ENCODE measurements around the gene TREML1.

Gene TREML1

GRCh38 chr6:41177287-41177686 is 23.1 kb upstream of the TREML1 start:
- no peak for DNase-seq

- DNase-seq, result no peak
Observed at GRCh38 chr6:41176189-41176588, 22.0 kb upstream of the TREML1 start.

- DNase-seq, result no peak
Observed at GRCh38 chr6:41175084-41175483, 20.9 kb upstream of the TREML1 start.

- no peak for DNase-seq
Observed at GRCh38 chr6:41174610-41175009, 20.5 kb upstream of the TREML1 start.

- no peak for DNase-seq
Observed at GRCh38 chr6:41171908-41172307, 17.8 kb upstream of the TREML1 start.

GRCh38 chr6:41170547-41171160 is 16.5 kb upstream of the TREML1 start:
- DNase-seq, result no peak

- DNase-seq, result no peak
Observed at GRCh38 chr6:41167173-41167963, 13.2 kb upstream of the TREML1 start.

- DNase-seq, result no peak
Observed at GRCh38 chr6:41164551-41165120, 10.5 kb upstream of the TREML1 start.

- DNase-seq, result no peak
Observed at GRCh38 chr6:41163419-41163717, 9.2 kb upstream of the TREML1 start.

GRCh38 chr6:41162687-41163418 is 8.7 kb upstream of the TREML1 start, which contains the start of gene TREM2:
Gene TREM2 (minus strand): TSS chr6:41163116. CDS start chr6:41163082, 34 bp downstream.
- no peak for DNase-seq

- peak; percentile 5 for DNase-seq
Observed at GRCh38 chr6:41161851-41162552, 7.9 kb upstream of the TREML1 start.

GRCh38 chr6:41161380-41161779 is 7.2 kb upstream of the TREML1 start:
- DNase-seq, result no peak

GRCh38 chr6:41160933-41161332 is 6.8 kb upstream of the TREML1 start:
- no peak for DNase-seq

GRCh38 chr6:41159415-41160082 is 5.4 kb upstream of the TREML1 start:
- DNase-seq, result no peak

GRCh38 chr6:41157323-41157722 is 3.2 kb upstream of the TREML1 start:
- DNase-seq, result peak; percentile 26

- DNase-seq, result no peak
Observed at GRCh38 chr6:41156771-41157170, 2.6 kb upstream of the TREML1 start.

- DNase-seq, result no peak
Observed at GRCh38 chr6:41156001-41156400, 1.9 kb upstream of the TREML1 start.

GRCh38 chr6:41155132-41155805 is 1.1 kb upstream of the TREML1 start:
- no peak for DNase-seq

- DNase-seq, result no peak
Observed at GRCh38 chr6:41153451-41153850, 696 bp downstream of the TREML1 start.

- DNase-seq, result no peak
Observed at GRCh38 chr6:41150671-41151070, 3.5 kb downstream of the TREML1 start.

- no peak for DNase-seq
Observed at GRCh38 chr6:41147917-41148316, 6.2 kb downstream of the TREML1 start.

- DNase-seq, result no peak
Observed at GRCh38 chr6:41136911-41137310, 17.2 kb downstream of the TREML1 start.
